ENCODE results near the gene FBH1.
"Not testable (repeated sequence)": the region's sequence is repeated elsewhere in the genome, so short reads cannot be mapped to it uniquely, and the experiment has no call there.

Gene FBH1

DNA sequence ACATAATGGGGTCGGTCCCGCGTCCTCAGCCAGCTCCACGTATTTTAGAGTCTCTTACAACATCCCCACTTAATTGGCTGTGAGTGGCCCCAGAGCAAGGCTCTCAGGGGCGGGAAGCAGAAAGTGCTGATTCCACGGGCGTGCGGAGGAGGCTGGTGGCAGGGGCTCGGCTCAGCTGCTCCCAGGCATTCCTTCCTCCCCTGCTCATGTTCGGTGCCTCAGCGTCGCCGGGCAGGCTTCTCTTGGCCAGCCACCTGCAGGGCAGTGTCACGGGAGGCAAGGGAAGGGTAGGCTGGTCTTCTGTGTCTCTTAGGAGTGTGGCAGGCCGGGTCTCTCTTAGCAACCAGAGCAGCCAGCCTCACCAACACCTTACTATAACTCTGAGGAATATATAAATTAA is 53.5 kb downstream of the FBH1 start:
- TF ChIP-seq, protein P1, sequence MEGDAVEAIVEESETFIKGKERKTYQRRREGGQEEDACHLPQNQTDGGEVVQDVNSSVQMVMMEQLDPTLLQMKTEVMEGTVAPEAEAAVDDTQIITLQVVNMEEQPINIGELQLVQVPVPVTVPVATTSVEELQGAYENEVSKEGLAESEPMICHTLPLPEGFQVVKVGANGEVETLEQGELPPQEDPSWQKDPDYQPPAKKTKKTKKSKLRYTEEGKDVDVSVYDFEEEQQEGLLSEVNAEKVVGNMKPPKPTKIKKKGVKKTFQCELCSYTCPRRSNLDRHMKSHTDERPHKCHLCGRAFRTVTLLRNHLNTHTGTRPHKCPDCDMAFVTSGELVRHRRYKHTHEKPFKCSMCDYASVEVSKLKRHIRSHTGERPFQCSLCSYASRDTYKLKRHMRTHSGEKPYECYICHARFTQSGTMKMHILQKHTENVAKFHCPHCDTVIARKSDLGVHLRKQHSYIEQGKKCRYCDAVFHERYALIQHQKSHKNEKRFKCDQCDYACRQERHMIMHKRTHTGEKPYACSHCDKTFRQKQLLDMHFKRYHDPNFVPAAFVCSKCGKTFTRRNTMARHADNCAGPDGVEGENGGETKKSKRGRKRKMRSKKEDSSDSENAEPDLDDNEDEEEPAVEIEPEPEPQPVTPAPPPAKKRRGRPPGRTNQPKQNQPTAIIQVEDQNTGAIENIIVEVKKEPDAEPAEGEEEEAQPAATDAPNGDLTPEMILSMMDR (IDR thresholded peaks at IDR 0.05; ENCODE audit: extremely low read depth, missing control alignments): no peak
- DNase-seq (ENCODE audit: low spot score): no peak

DNA sequence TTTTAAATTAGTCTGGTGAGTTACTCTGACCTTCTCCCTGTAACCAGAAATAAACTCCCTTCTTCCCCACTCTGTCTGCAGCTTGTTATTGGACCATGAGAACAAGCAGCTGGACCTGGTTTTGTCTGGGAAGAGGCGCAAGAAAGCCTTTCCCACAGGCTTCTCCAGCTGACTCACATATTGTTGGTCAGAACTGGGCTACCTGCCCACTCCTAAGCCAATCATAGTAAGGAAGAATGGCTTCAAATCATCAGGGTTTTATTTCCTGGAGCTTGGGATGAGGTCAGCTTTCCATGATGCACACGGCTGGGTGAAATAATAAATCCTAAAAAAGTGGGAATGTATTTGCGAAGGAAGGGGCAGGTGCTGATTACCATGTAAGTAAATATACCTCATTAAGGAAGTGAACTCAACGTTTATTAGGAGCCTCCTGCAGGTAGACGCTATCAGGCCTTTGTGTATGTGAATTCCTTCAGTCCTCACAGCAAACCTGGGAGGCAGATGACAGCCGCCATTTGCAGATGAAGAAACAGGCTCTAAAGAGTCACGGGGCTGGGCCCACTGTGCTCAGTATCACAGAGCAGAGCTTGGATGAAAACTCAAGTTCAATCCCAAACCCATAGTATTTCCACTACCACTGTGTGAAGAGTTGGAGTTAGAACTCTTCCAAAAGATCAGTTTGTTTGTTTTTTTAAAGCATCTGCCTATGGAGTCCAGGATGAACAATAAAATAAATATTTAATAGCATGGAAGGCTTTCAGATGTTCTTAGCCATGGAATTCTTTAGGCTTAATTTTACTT is 54.5 kb downstream of the FBH1 start:
- TF ChIP-seq, protein P1 (IDR thresholded peaks at IDR 0.05; ENCODE audit: extremely low read depth, missing control alignments): no peak
- no peak for DNase-seq (ENCODE audit: low spot score)

DNA sequence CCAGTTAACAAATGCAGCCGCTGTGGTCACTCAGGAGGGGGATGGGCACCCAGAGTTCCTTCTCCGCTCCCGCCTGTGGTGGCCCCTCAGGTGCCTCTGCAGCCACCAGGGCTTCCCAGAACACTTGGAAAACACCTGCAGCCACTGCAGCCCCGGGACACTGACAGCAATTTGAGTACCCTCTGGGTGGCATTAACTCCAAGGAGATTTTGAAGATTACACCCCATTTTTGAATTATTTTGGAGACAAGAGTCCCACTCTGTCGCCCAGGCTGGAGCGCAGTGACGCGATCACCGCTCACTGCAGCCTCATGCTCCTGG is 55.1 kb downstream of the FBH1 start:
- TF ChIP-seq, protein P1 (IDR thresholded peaks at IDR 0.05; ENCODE audit: extremely low read depth, missing control alignments): no peak
- DNase-seq (ENCODE audit: low spot score): no peak

DNA sequence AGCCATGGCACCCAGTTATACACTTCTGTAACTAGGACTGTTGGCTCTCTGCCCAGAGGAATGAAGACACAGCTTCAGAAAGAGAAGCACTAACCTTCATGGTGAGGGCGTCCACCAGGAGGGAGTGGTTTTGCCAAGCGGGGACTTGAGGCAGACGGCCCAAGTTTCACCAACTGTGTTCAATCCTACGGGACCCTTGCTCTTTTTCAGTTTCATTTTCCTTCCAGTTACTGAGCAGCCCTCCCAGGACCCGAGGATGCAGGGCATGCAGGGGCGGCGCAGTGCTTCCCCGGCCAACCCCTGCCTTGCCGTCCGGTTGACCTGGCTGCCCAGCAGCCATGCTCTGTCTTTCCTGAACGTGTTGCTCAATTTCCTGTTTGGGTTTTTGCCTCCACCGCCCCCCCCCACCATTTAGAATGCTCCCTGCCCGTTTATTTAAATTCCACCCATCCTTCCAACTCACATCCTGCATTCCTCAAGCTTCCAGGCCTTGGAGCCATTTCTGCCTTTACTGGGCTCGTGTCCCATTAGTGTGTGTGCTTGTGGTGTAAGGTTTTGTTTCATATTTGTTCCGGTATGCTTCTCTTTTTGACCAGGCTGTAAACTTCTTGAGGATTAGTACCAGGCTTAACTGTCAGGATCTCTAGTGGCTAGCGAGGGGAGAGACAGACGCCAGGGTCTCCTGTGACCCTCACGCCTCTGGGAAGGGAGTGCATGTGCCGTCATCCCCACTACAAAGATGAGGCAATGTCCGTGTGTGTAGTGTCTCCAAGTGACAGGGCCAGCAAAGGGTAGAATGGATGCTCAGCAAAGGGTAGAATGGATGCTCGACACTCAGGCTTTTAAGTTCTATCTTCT is 55.7 kb downstream of the FBH1 start:
- TF ChIP-seq, protein P1 (IDR thresholded peaks at IDR 0.05; ENCODE audit: extremely low read depth, missing control alignments): no peak
- no peak for DNase-seq (ENCODE audit: low spot score)

DNA sequence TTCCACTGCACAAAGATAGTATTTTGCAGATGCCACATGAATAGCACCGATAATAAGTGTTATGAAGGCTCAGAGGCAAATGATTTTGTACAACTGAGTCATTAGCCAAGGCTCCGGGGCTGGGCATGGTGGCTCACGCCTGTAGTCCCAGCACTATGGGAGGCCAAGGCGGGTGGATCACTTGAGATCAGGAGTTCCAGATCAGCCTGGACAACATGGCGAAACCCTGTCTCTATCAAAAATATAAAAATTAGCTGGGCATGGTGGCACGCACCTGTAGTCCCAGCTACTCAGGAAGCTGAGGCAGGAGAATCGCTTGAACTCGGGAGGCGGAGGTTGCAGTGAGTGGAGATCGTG is 56.4 kb downstream of the FBH1 start:
- DNase-seq (ENCODE audit: low spot score): not testable (repeated sequence)

DNA sequence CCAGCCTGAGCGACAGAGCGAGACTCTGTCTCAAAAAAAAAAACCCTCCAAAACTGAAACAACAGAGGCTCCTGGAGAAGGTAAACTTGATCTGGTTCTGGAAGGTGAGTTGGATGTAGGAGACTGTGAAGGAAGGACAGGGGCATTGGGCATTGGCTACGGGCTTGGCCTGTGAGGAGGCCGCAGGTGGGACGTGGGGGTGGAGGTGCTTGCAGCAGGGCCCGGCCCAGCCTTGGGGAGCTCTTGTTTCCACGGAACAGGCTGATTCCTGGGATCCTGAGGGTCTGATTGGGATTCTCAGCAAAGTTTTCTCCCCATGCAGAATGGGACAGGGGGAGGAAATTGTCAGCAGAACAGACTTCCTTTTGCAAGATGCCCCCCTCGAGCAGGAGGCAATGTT is 56.7 kb downstream of the FBH1 start:
- TF ChIP-seq, protein P1 (IDR thresholded peaks at IDR 0.05; ENCODE audit: extremely low read depth, missing control alignments): no peak
- no peak for DNase-seq (ENCODE audit: low spot score)

DNA sequence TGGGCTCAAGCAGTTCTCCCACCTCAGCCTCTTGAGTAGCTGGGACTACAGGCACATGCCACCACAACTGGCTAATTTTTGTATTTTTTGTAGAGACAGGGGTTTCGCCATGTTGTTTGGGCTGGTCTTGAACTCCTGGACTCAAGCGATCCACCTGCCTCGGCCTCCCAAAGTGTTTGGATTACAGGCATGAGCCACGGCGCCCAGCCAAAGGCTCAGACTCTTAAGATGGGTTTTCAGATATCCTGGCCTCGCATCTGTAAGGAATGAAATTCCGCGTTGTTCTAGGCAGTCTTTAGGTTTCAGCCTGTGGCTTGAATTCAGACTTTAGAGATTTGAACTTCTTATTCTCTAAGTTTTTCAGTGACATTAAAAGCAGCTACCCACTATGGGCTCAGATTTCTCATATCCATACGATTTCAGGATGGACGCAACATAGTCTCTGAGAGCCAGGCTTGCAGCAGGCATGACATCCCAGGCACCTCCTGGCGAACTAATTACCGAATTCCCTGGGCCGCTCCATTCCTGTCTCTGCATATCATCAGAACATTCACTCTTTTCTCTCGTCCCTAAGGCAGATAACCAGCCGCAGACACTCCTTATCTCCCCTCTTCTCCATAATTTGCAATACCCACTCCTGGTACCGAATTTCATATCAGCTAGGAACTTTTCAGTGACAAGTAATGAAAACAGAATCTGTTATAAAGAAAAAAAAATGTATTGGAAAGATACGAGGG is 57.6 kb downstream of the FBH1 start:
- TF ChIP-seq, protein P1 (IDR thresholded peaks at IDR 0.05; ENCODE audit: extremely low read depth, missing control alignments): no peak
- no peak for DNase-seq (ENCODE audit: low spot score)

All from GM20000 (cell line).